HL-60 (cell line): Measurements from ENCODE around the gene TRIM44.

Experiments used
- DNase-seq, 2 experiments: peaks; one replicate each; pipeline ENCODE4 v3.0.0-alpha.2; 2010 to 2020; ENCODE audit warnings: low read depth in 1 of 2, low spot score in 1 of 2
- H3K27ac ChIP-seq: fragments of 250-450 bp; sonication (Bioruptor Pico); replicated peaks from 2 replicates; pipeline ENCODE4 v1.5.1; 2020; ENCODE audit warnings: mild to moderate bottlenecking, moderate library complexity
- H3K27me3 ChIP-seq: fragments of 250-450 bp; sonication (Bioruptor Pico); 2 replicates; pipeline ENCODE4 v1.5.1; 2021; ENCODE audit warnings: mild to moderate bottlenecking, moderate library complexity; ENCODE audit not compliant: insufficient read depth, poor library complexity, severe bottlenecking
- H3K4me3 ChIP-seq: replicated peaks from 2 replicates; pipeline ENCODE4 v1.5.1; 2011; ENCODE audit warnings: mild to moderate bottlenecking, control low read depth, low read length; ENCODE audit not compliant: insufficient read depth
- CTCF ChIP-seq: IDR thresholded peaks from one replicate; pipeline ENCODE4 v1.5.1; 2011; ENCODE audit warnings: low read length, control low read depth, inconsistent platforms; ENCODE audit not compliant: insufficient read depth
- GABPA ChIP-seq: IDR thresholded peaks from 2 replicates; pipeline ENCODE4 v1.6.1; 2012; ENCODE audit warnings: low read depth
- POLR2AphosphoS5 ChIP-seq: IDR thresholded peaks from 2 replicates; pipeline ENCODE4 v1.6.1; 2012; ENCODE audit warnings: low read depth
- REST ChIP-seq: IDR thresholded peaks from 2 replicates; pipeline ENCODE4 v1.6.1; 2012; ENCODE audit warnings: low read depth; ENCODE audit not compliant: insufficient replicate concordance
- SPI1 ChIP-seq: IDR thresholded peaks from 2 replicates; pipeline ENCODE4 v1.6.1; 2012; ENCODE audit warnings: low read depth, mild to moderate bottlenecking, borderline replicate concordance
- long read RNA-seq: library from polyadenylated mRNA; unstranded; transcript quantifications from one replicate; pipeline ENCODE4 v2.0.0, GENCODE V29; 2020

TRIM44 gene, protein sequence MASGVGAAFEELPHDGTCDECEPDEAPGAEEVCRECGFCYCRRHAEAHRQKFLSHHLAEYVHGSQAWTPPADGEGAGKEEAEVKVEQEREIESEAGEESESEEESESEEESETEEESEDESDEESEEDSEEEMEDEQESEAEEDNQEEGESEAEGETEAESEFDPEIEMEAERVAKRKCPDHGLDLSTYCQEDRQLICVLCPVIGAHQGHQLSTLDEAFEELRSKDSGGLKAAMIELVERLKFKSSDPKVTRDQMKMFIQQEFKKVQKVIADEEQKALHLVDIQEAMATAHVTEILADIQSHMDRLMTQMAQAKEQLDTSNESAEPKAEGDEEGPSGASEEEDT
- long read RNA-seq, full-length matches to known transcripts = 57 of 72 reads
- long read RNA-seq, partial matches to known transcripts = 4 of 72 reads
- long read RNA-seq, other reads (novel, unspliced or antisense) = 11 of 72 reads

DNA sequence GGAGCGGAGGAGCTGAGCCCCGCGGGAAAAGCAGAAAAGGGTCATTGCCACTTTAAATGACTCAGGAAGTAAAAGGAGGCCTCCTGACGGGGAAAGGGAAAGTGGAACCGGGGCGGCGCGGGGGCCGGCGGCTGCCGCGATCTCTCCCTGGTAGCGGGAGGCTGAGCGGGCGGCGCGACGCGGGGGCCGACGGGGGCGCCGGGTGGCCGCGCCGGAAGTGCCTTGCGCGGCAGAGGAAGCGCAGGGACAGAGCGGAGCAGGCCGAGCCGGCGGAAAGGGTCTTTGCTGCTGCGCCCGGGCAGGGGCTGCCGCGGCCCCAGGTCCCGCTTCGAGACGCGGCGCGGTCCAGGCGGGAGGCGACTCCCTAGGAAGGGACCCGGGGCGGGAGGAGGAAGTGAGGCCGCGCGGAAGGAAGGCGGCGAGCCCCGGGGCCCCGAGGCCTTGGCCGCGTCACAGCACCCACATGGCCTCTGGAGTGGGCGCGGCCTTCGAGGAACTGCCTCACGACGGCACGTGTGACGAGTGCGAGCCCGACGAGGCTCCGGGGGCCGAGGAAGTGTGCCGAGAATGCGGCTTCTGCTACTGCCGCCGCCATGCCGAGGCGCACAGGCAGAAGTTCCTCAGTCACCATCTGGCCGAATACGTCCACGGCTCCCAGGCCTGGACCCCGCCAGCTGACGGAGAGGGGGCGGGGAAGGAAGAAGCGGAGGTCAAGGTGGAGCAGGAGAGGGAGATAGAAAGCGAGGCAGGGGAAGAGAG lies at the start of gene TRIM44:
Gene TRIM44 (plus strand): TSS at position 127 of the 759 bp plus-strand sequence. CDS start 337 bp downstream, at position 464.
- TF ChIP-seq SPI1 (peak; percentile 48; the same call in 1 of the 2 replicates), CTCF (no peak), GABPA (peak; percentile 87), REST (peak; percentile 51), POLR2AphosphoS5 (peak; percentile 61)
- Histone ChIP-seq H3K27me3 (no peaks in the 10 kb centered on the region), H3K4me3 (peak within 1 kb of the TSS; percentile 43), H3K27ac (peak within 1 kb of the TSS; percentile 66)
- peak; percentile 57 to 73 for DNase-seq

GRCh38 chr11:35614939-35615569 lies 47.5 kb upstream of the TRIM44 start:
- H3K27me3 ChIP-seq = peaks cover 17% of the 10 kb centered on the region
- H3K27ac ChIP-seq = no peak overlapping the region
- no peak for TF ChIP-seq POLR2AphosphoS5
- no peak for TF ChIP-seq CTCF
- TF ChIP-seq GABPA = no peak
- TF ChIP-seq SPI1 = no peak
- no peak for TF ChIP-seq REST
- DNase-seq = no peak
- no peak overlapping the region for H3K4me3 ChIP-seq

DNA sequence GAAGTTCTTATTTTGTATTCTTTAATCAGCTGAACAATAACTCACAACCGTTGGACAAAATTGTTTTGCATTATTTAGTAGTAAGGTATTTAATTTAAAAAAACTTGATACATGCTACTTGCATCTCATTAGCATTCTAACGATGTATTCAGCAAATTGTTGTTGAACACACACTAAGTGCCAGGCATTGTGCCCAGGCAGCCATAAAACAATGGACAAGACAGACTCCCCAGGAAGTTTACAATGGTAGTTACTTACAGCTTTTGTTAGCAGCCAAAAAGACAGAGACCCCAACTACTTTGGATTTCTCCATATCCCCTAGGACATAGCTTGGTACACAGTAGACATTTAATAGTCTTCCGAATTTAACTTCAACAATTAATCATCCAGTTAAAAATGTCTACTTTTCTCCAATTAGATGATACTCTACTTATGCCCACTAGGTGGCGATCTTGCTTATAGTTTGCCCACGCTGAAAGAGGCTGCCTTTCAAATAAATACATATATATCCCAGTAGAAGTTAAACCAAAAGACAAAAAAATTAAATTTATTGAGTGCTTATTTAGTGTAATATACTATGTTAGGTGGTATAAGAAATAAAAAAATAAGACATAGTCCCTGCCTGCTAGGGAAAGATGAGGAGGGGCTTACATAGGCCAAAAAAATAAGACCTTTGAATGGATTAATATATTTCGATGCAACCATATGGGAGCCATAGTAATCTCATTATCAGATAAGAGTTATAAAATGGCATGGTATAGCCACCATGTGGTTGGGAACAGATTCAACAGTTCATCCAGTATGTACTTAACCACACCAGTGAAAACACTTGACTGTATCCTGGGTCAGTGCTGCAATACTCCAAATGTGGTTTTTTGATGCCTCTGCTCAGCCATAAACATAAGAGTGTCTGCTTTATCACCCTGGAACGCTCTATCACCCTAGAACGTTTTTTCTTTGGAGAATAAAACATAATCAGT lies 46.4 kb upstream of the TRIM44 start:
- peak in 1 of 2 experiments; percentile 36 for DNase-seq
- peak; percentile 27 for TF ChIP-seq CTCF
- TF ChIP-seq REST = no peak
- Histone ChIP-seq H3K27me3 (peaks cover 22% of the 10 kb centered on the region), H3K27ac (no peak overlapping the region), H3K4me3 (no peak overlapping the region)
